GM10266 (cell line): ENCODE measurements around the gene TMPRSS4.

ENCODE experiments used
- DNase-seq: peaks from one replicate; pipeline ENCODE4 v3.0.0; 2012; ENCODE audit errors: extremely low spot score
- CTCF ChIP-seq: IDR thresholded peaks from 2 replicates; pipeline ENCODE4 v1.5.1; 2012; ENCODE audit warnings: mild to moderate bottlenecking, low read depth; ENCODE audit not compliant: control insufficient read depth, insufficient read depth; ENCODE audit errors: missing control alignments

Gene TMPRSS4

DNA sequence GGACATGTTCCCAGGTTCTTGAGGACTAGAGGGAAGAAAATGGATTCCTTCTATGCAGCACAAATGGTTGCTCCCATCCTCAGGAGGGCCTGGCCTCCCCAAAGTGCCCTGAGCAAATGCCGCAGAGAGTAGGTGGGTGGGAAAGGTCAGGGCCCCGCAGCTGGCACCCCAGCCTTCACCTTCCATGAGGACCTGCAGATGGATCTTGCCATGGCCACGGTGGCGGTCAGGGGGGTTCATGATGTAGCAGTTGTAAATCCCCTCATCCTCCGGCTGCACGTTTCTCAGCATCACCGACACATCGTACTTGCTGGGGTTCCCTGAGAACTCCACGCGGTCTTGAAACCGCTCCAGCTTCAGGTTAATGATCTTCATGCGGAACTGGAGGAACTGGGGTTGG lies 91.0 kb downstream of the TMPRSS4 start:
- no peak for TF ChIP-seq CTCF
- no peak for DNase-seq

- DNase-seq, result no peak
- no peak for TF ChIP-seq CTCF
Measured at GRCh38 chr11:118168316-118168715, 91.4 kb downstream of the TMPRSS4 start.

- DNase-seq, result no peak
- TF ChIP-seq CTCF, result no peak
Measured at GRCh38 chr11:118168751-118169150, 91.9 kb downstream of the TMPRSS4 start.

DNA sequence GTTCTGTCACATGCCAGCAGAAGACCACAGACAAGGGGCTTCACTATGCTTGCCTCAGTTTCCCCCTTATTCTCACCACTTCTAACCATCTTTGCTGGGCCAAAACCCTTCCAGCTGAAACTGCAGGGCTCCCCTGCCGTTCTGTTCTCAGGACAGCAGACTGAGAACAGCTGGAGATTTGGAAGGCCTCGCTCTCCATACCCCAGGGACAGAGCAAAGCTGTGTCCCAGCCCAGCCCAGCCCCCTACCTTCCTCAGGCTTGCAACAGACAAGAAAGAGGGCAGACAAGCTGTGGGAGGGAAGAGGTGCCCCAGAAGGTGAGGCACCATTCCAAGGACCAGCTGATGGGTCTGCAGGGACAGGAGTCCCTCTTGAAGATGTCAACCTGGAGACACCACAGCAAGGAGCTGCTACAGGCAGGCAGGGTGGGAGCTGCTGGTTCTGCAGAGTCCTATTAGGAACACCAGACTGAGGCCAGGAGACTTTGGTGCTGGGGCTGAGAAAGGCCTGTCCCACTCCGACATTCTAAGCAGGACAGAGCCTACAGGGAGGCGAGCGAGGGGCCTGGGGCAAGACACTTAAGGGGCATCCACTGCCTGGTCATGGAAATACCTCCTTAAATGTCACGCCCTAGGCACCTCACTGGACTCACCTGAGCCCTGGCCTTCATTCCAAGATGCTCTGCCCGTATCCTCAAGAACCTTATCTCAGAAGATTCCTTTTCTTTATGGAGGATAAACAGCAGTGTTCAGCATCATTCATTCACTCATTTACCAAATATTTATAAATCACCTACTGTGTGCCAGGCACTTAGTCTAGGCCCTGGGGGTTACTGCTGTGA lies 92.6 kb downstream of the TMPRSS4 start:
- TF ChIP-seq CTCF, result no peak

DNA sequence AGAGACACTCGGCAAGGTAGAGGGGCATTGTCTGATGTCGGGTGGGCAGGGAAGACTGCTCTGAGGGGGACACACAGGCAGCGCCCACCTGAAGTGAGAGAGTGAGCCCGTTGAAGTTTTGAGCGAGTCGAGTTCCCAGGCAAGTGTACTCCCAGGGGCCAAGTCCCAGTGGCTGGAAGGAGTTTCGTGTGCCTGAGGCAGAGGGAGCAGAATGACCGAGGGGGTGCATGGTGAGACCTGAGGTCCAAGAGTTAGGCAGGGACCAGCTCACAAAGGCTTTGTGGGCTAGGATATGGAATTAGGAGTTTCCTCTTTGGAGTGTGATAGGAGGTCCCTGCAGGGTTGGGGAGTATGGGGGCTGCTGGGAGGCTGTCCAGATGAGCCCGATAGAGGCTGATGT lies 93.4 kb downstream of the TMPRSS4 start:
- DNase-seq, result no peak

More for the DNA sequence above, 92.6 kb downstream of the TMPRSS4 start:
- DNase-seq, result no peak

DNA sequence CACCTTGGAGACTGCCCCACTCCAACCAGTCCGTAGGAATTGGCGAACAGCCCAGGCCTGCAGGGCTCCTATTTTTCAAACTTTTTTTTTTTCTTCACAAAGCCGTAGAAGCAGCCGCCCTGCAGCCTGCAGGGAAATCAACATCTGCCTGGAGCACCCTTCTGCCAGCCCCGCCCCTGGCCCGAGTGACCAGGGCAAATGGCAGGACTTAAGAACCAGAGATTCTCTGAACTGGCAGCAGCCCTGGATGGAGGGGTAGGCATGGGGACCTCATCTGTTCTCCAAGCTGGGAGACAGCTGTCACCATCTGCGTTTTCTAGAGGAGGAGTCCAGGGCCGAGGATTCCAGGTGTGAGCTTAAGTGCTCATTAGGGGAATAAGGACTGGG lies 94.0 kb downstream of the TMPRSS4 start:
- no peak for DNase-seq

More for the DNA sequence above, 93.4 kb downstream of the TMPRSS4 start:
- TF ChIP-seq CTCF, result no peak

More for the DNA sequence above, 94.0 kb downstream of the TMPRSS4 start:
- TF ChIP-seq CTCF, result no peak
